Embryonic facial prominence (tissue), 1 donor: Measurements from ENCODE around the gene NRXN2.

ENCODE experiments used
- DNase-seq: peaks from one replicate; pipeline ENCODE4 v3.0.0-alpha.2; 2016; ENCODE audit errors: extremely low spot score

Gene NRXN2

GRCh38 chr11:64698427-64698826 is 24.6 kb downstream of the NRXN2 start:
- DNase-seq = no peak

- DNase-seq = no peak
Measured at GRCh38 chr11:64697663-64698375, 25.2 kb downstream of the NRXN2 start.

GRCh38 chr11:64696045-64696444 is 27.0 kb downstream of the NRXN2 start:
- no peak for DNase-seq

GRCh38 chr11:64695548-64695947 is 27.4 kb downstream of the NRXN2 start:
- no peak for DNase-seq

GRCh38 chr11:64694821-64695365 is 28.1 kb downstream of the NRXN2 start:
- DNase-seq = no peak

- no peak for DNase-seq
Measured at GRCh38 chr11:64694026-64694755, 28.8 kb downstream of the NRXN2 start.

- DNase-seq = no peak
Measured at GRCh38 chr11:64692764-64693331, 30.1 kb downstream of the NRXN2 start.

- DNase-seq = no peak
Measured at GRCh38 chr11:64691543-64691942, 31.5 kb downstream of the NRXN2 start.

- DNase-seq = no peak
Measured at GRCh38 chr11:64690235-64690634, 32.8 kb downstream of the NRXN2 start.

- DNase-seq = peak; percentile 80
Measured at GRCh38 chr11:64688534-64688982, 34.4 kb downstream of the NRXN2 start.

GRCh38 chr11:64687643-64688533 is 35.1 kb downstream of the NRXN2 start:
- no peak for DNase-seq

- no peak for DNase-seq
Measured at GRCh38 chr11:64687204-64687603, 35.8 kb downstream of the NRXN2 start.

- DNase-seq = no peak
Measured at GRCh38 chr11:64686466-64687170, 36.4 kb downstream of the NRXN2 start.

GRCh38 chr11:64685536-64685935 is 37.5 kb downstream of the NRXN2 start:
- no peak for DNase-seq

GRCh38 chr11:64684357-64684756 is 38.6 kb downstream of the NRXN2 start:
- DNase-seq = no peak

- no peak for DNase-seq
Measured at GRCh38 chr11:64681171-64681570, 41.8 kb downstream of the NRXN2 start.

- DNase-seq = no peak
Measured at GRCh38 chr11:64679846-64680245, 43.2 kb downstream of the NRXN2 start.

GRCh38 chr11:64677441-64678023 is 45.5 kb downstream of the NRXN2 start:
- DNase-seq = no peak

- DNase-seq = no peak
Measured at GRCh38 chr11:64676261-64676615, 46.8 kb downstream of the NRXN2 start.

- no peak for DNase-seq
Measured at GRCh38 chr11:64675450-64676260, 47.3 kb downstream of the NRXN2 start.
